TTC549 (cell line): ENCODE measurements around the gene NOD1.
"Not testable (repeated sequence)": the region's sequence is repeated elsewhere in the genome, so short reads cannot be mapped to it uniquely, and the experiment has no call there.

Experiments
- FAIRE-seq: peaks from 2 replicates; lab custom pipeline; 2012; peaks lifted over from hg19 to GRCh38; lab: Jason Lieb, UNC

Gene NOD1

DNA sequence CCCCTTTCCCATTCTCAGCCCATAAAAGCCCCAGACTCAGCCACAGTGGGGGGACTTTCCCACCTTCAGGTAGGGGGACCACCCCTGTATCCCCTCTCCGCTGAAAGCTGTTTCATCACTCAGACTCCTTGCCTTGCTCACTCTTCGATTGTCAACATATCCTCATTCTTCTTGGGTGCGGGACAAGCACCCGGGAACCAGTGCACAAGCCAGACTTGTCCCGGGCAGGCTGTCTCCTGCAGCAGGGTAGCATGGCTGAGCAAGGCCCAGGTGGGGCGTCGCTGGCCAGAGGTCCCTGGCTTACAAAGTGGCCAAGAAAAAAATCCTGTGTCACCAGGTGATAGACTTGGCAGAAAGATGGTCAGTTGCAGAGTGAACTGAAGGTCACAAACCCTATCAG, 64.7 kb downstream of the NOD1 start:
- FAIRE-seq = no peak

GRCh38 chr7:30412782-30413504, 65.6 kb downstream of the NOD1 start:
- FAIRE-seq = no peak

GRCh38 chr7:30411897-30412296, 66.7 kb downstream of the NOD1 start:
- FAIRE-seq = no peak

GRCh38 chr7:30411173-30411572, 67.4 kb downstream of the NOD1 start:
- no peak for FAIRE-seq

DNA sequence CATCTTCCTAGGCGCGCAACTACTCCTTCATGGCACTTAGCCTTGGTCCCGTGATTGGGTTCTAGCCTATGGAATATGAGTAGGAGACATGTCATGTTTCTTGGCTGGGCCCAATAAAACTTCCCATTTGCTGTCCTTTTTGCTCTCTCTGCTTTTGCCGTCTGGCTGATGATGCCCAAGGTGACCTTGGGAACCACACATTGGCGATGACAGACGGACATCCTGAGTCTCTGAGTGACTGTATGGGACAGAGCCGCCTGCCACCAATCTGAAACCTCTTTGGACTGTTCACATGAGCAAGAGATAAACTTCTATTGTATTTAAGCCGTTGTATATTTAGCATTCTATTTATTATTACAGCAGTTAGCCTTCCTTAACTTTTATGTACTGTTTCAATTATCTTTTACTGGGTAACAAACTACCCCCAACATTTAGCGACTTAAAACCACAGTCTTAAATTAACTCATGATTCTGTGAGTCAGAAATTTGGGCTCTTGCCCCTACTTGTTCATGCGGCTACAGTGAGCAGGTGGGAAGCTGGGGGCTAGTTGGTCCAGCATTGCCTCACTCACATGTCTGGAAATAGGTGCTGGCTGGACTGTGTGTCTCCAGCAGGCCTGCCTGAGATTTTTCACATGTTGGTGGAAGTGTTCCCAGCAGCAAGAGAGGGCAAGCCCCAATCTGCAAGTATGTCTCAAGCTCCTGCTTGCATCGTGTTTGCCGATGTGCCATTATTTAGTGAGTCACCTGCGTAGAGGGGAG, 71.7 kb downstream of the NOD1 start:
- no peak for FAIRE-seq

GRCh38 chr7:30405179-30405578, 73.4 kb downstream of the NOD1 start:
- no peak for FAIRE-seq

DNA sequence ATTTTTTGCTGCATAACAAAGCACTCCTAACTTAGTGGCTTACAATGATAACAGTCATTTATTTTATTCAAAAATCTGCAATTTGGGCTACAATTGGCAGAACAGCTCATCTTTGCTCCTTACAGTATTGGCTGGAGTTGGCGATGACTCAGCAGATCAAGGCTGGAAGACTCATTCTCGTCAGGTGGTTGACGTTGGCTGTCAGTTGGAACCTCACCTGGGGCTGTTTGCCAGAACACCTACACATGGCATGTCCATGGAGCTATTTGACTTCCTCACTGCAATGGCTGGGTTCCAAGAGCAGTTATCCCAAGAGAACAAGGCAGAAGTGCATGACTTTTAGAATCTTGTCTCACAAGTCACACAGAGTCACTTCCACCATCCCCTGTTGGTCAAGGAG, 75.1 kb downstream of the NOD1 start:
- no peak for FAIRE-seq

- FAIRE-seq = no peak
Observed at GRCh38 chr7:30396389-30396788, 82.2 kb downstream of the NOD1 start.

- no peak for FAIRE-seq
Observed at GRCh38 chr7:30395676-30396075, 82.9 kb downstream of the NOD1 start.

DNA sequence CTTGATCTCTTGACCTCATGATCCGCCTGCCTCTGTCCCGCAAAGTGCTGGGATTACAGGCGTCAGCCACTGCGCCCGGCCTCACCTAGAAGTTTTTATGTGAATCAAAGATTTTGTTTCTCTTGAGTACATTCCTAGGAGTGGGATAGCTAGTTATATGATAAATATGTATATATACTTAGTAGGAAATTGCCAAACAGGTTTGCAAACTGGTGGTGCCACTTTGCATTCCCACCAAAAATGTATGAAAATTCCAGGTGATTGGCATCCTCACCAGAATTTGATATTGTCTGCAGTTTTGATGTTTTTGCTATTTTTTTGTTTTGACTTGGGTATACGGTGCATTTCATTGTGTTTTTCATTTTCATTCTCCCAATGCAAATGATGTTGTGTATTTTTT, 86.8 kb downstream of the NOD1 start:
- FAIRE-seq = no peak

GRCh38 chr7:30390736-30391636, 87.6 kb downstream of the NOD1 start:
- FAIRE-seq = no peak

GRCh38 chr7:30389791-30390190, 88.8 kb downstream of the NOD1 start:
- FAIRE-seq = no peak

GRCh38 chr7:30382607-30383006, 96.0 kb downstream of the NOD1 start:
- no peak for FAIRE-seq

- FAIRE-seq = not testable (repeated sequence)
Observed at GRCh38 chr7:30380824-30381223, 97.8 kb downstream of the NOD1 start.

- FAIRE-seq = no peak
Observed at GRCh38 chr7:30380294-30380693, 98.3 kb downstream of the NOD1 start.

GRCh38 chr7:30379741-30380140, 98.8 kb downstream of the NOD1 start:
- FAIRE-seq = no peak

- FAIRE-seq = no peak
Observed at GRCh38 chr7:30379131-30379530, 99.5 kb downstream of the NOD1 start.

- FAIRE-seq = no peak
Observed at GRCh38 chr7:30378275-30378674, 100.3 kb downstream of the NOD1 start.
